Measurements from ENCODE around the gene EHBP1L1. TPM values are rescaled to one million over a fixed set of nuclear protein-coding genes. Genes with fewer than 3 reads are reported as not detected.
A peak's percentile ranks its signal among the peaks of the same experiment; 100 is the strongest.

EHBP1L1 gene
- total RNA-seq, 3 donors from 2014 or later = 28.0 to 68.8 (median 33.4) TPM

GRCh38 chr11:65547446-65548125, 28.3 kb upstream of the EHBP1L1 start:
- no peaks in the 10 kb centered on the region for H3K27me3 ChIP-seq
- no peak overlapping the region for H3K4me3 ChIP-seq
- no peaks in the 10 kb centered on the region for H3K9me3 ChIP-seq
- H3K4me1 ChIP-seq = no peaks in the 10 kb centered on the region
- TF ChIP-seq POLR2AphosphoS5 (IDR thresholded peaks at IDR 0.05) (no peak), CTCF (IDR thresholded peaks at IDR 0.05) (no peak), POLR2A (IDR thresholded peaks at IDR 0.05) (no peak)
- no peaks in the 10 kb centered on the region for H3K36me3 ChIP-seq
- intact Hi-C loops (cut with DNase I; ENCODE audit: low total_unique reads) = no loop called here
- no peak for DNase-seq (ENCODE audit: low spot score in 2 of 2)
- H3K27ac ChIP-seq = peak overlapping the region in 1 of 2 donors; percentile 19

GRCh38 chr11:65548395-65548794, 27.5 kb upstream of the EHBP1L1 start:
- Histone ChIP-seq H3K9me3 (no peaks in the 10 kb centered on the region), H3K4me3 (no peak overlapping the region), H3K27ac (no peak overlapping the region), H3K36me3 (no peaks in the 10 kb centered on the region), H3K4me1 (no peaks in the 10 kb centered on the region), H3K27me3 (no peaks in the 10 kb centered on the region)
- intact Hi-C loops (cut with DNase I; ENCODE audit: low total_unique reads) = no loop called here
- DNase-seq (ENCODE audit: low spot score in 2 of 2) = no peak
- TF ChIP-seq POLR2A (IDR thresholded peaks at IDR 0.05) (no peak), POLR2AphosphoS5 (IDR thresholded peaks at IDR 0.05) (no peak), CTCF (IDR thresholded peaks at IDR 0.05) (no peak)

GRCh38 chr11:65549096-65549495, 26.8 kb upstream of the EHBP1L1 start:
- DNase-seq (ENCODE audit: low spot score in 2 of 2) = no peak
- no peaks in the 10 kb centered on the region for H3K36me3 ChIP-seq
- H3K4me3 ChIP-seq = no peak overlapping the region
- H3K4me1 ChIP-seq = no peaks in the 10 kb centered on the region
- intact Hi-C loops (cut with DNase I; ENCODE audit: low total_unique reads) = no loop called here
- TF ChIP-seq CTCF (IDR thresholded peaks at IDR 0.05) (no peak), POLR2A (IDR thresholded peaks at IDR 0.05) (no peak), POLR2AphosphoS5 (IDR thresholded peaks at IDR 0.05) (no peak)
- H3K9me3 ChIP-seq = no peaks in the 10 kb centered on the region
- H3K27ac ChIP-seq = no peak overlapping the region
- no peaks in the 10 kb centered on the region for H3K27me3 ChIP-seq

GRCh38 chr11:65551572-65552387, 24.1 kb upstream of the EHBP1L1 start:
- Histone ChIP-seq H3K27me3 (no peaks in the 10 kb centered on the region), H3K9me3 (no peaks in the 10 kb centered on the region), H3K36me3 (no peaks in the 10 kb centered on the region), H3K27ac (no peak overlapping the region), H3K4me1 (peaks cover 18 to 20% of the 10 kb centered on the region in 2 donors), H3K4me3 (no peak overlapping the region)
- intact Hi-C loops (cut with DNase I; ENCODE audit: low total_unique reads) = no loop called here
- peak in 2 of 3 donors; percentile 23 to 27 for TF ChIP-seq CTCF (IDR thresholded peaks at IDR 0.05)
- TF ChIP-seq POLR2A (IDR thresholded peaks at IDR 0.05) = no peak
- peak in 1 of 2 donors; percentile 74 for DNase-seq (ENCODE audit: low spot score in 2 of 2)

DNA sequence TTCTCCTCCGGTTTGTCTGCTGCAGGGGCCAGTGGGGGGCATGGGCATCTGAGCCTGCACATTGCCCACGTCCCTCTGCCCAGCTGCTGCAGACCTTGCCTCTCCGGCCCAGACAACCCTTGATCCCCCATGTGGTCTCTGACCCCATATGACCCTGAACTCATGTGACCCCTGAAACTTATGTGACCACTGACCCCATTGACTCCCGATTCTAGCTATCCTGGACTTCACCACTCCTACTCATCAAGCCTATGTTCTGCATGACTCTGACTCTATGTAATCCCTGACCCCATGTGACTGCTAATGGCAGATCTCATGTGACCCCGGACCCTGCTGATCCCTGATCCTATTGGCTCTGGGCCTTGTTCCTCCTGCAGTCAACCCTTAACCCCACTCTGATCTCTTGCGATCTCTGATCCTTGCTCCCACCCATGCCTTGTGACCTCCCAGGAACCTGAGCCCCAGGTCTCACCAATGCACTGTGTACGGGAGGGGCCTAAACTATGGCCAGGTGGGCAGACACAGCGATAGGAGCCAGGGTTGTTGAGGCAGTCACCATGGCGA, 23.4 kb upstream of the EHBP1L1 start:
- TF ChIP-seq POLR2AphosphoS5 (IDR thresholded peaks at IDR 0.05) (no peak), POLR2A (IDR thresholded peaks at IDR 0.05) (no peak), CTCF (IDR thresholded peaks at IDR 0.05) (no peak)
- Histone ChIP-seq H3K4me1 (peaks cover 18 to 21% of the 10 kb centered on the region in 2 donors), H3K36me3 (no peaks in the 10 kb centered on the region), H3K27ac (no peak overlapping the region), H3K9me3 (no peaks in the 10 kb centered on the region), H3K27me3 (no peaks in the 10 kb centered on the region), H3K4me3 (no peak overlapping the region)
- intact Hi-C loops (cut with DNase I; ENCODE audit: low total_unique reads) = no loop called here
- DNase-seq (ENCODE audit: low spot score in 2 of 2) = no peak
